MG63 (cell line): ENCODE measurements around the gene HDAC4. TPM values are rescaled to one million over a fixed set of nuclear protein-coding genes. Genes with fewer than 3 reads are reported as not detected.

ENCODE experiments used
- DNase-seq: peaks from one replicate; pipeline ENCODE4 v3.0.0-alpha.2; 2020
- H3K27me3 ChIP-seq: fragments of 250-450 bp; sonication (Bioruptor Pico); 2 replicates; pipeline ENCODE4 v1.5.1; 2020; ENCODE audit warnings: mild to moderate bottlenecking, moderate library complexity
- H3K36me3 ChIP-seq: fragments of 250-450 bp; sonication (Bioruptor Pico); 2 replicates; pipeline ENCODE4 v1.5.1; 2020; ENCODE audit warnings: mild to moderate bottlenecking, moderate library complexity
- H3K4me3 ChIP-seq: fragments of 250-450 bp; sonication (Bioruptor Pico); 2 replicates; pipeline ENCODE4 v1.5.1; 2020; ENCODE audit warnings: mild to moderate bottlenecking, moderate library complexity
- H3K9me3 ChIP-seq: fragments of 250-450 bp; sonication (Bioruptor Pico); 2 replicates; pipeline ENCODE4 v1.5.1; 2020; ENCODE audit warnings: mild to moderate bottlenecking, moderate library complexity
- total RNA-seq: library from RNA; depleted of rRNA; stranded (reverse); fragments of >200 nt; shearing (Covaris generic); gene quantifications from 2 replicates; pipeline ENCODE4 v1.2.3, GENCODE V29; 2014; ENCODE audit warnings: low replicate concordance

Gene HDAC4
- total RNA-seq, 1 experiment from 2014 or later: 27.3 TPM

- H3K36me3 ChIP-seq: no peaks in the 10 kb centered on the region
- H3K9me3 ChIP-seq: no peaks in the 10 kb centered on the region
- H3K27me3 ChIP-seq: no peaks in the 10 kb centered on the region
- no peak for DNase-seq
- H3K4me3 ChIP-seq: no peak overlapping the region
Observed at GRCh38 chr2:239368906-239369552, 31.8 kb downstream of the HDAC4 start.

GRCh38 chr2:239368321-239368720, 32.5 kb downstream of the HDAC4 start:
- H3K4me3 ChIP-seq: no peak overlapping the region
- no peaks in the 10 kb centered on the region for H3K36me3 ChIP-seq
- DNase-seq: no peak
- H3K27me3 ChIP-seq: no peaks in the 10 kb centered on the region
- H3K9me3 ChIP-seq: no peaks in the 10 kb centered on the region

- Histone ChIP-seq H3K9me3 (no peaks in the 10 kb centered on the region), H3K4me3 (no peak overlapping the region), H3K36me3 (no peaks in the 10 kb centered on the region), H3K27me3 (no peaks in the 10 kb centered on the region)
- DNase-seq: no peak
Observed at GRCh38 chr2:239366740-239367139, 34.1 kb downstream of the HDAC4 start.

GRCh38 chr2:239365782-239366435, 34.9 kb downstream of the HDAC4 start:
- Histone ChIP-seq H3K4me3 (no peak overlapping the region), H3K27me3 (no peaks in the 10 kb centered on the region), H3K9me3 (no peaks in the 10 kb centered on the region), H3K36me3 (no peaks in the 10 kb centered on the region)
- no peak for DNase-seq

- DNase-seq: no peak
- H3K4me3 ChIP-seq: no peak overlapping the region
Observed at GRCh38 chr2:239365071-239365781, 35.6 kb downstream of the HDAC4 start.

GRCh38 chr2:239363946-239364637, 36.7 kb downstream of the HDAC4 start:
- Histone ChIP-seq H3K36me3 (no peaks in the 10 kb centered on the region), H3K9me3 (no peaks in the 10 kb centered on the region), H3K27me3 (no peaks in the 10 kb centered on the region), H3K4me3 (no peak overlapping the region)
- no peak for DNase-seq

More at GRCh38 chr2:239365071-239365781, 35.6 kb downstream of the HDAC4 start:
- no peaks in the 10 kb centered on the region for H3K27me3 ChIP-seq
- H3K36me3 ChIP-seq: no peaks in the 10 kb centered on the region
- H3K9me3 ChIP-seq: no peaks in the 10 kb centered on the region

- H3K27me3 ChIP-seq: no peaks in the 10 kb centered on the region
- H3K9me3 ChIP-seq: no peaks in the 10 kb centered on the region
- no peaks in the 10 kb centered on the region for H3K36me3 ChIP-seq
- DNase-seq: no peak
- no peak overlapping the region for H3K4me3 ChIP-seq
Observed at GRCh38 chr2:239362507-239362906, 38.3 kb downstream of the HDAC4 start.

- Histone ChIP-seq H3K4me3 (no peak overlapping the region), H3K27me3 (no peaks in the 10 kb centered on the region), H3K9me3 (no peaks in the 10 kb centered on the region), H3K36me3 (no peaks in the 10 kb centered on the region)
- no peak for DNase-seq
Observed at GRCh38 chr2:239361311-239361642, 39.5 kb downstream of the HDAC4 start.

GRCh38 chr2:239360421-239361310, 40.2 kb downstream of the HDAC4 start:
- Histone ChIP-seq H3K36me3 (no peaks in the 10 kb centered on the region), H3K27me3 (no peaks in the 10 kb centered on the region), H3K9me3 (no peaks in the 10 kb centered on the region), H3K4me3 (no peak overlapping the region)
- no peak for DNase-seq

- Histone ChIP-seq H3K4me3 (no peak overlapping the region), H3K9me3 (no peaks in the 10 kb centered on the region), H3K27me3 (no peaks in the 10 kb centered on the region), H3K36me3 (no peaks in the 10 kb centered on the region)
- DNase-seq: no peak
Observed at GRCh38 chr2:239360008-239360407, 40.8 kb downstream of the HDAC4 start.

GRCh38 chr2:239359196-239359912, 41.5 kb downstream of the HDAC4 start:
- Histone ChIP-seq H3K9me3 (0 out of 2 replicates have a peak, but pooled peaks cover 4% of the 10 kb centered on the region), H3K4me3 (no peak overlapping the region), H3K27me3 (no peaks in the 10 kb centered on the region), H3K36me3 (no peaks in the 10 kb centered on the region)
- no peak for DNase-seq

GRCh38 chr2:239358062-239358754, 42.6 kb downstream of the HDAC4 start:
- DNase-seq: no peak
- Histone ChIP-seq H3K36me3 (no peaks in the 10 kb centered on the region), H3K27me3 (no peaks in the 10 kb centered on the region), H3K9me3 (peaks cover 6% of the 10 kb centered on the region; the same call in 1 of the 2 replicates), H3K4me3 (no peak overlapping the region)

GRCh38 chr2:239355724-239356123, 45.1 kb downstream of the HDAC4 start:
- Histone ChIP-seq H3K9me3 (peaks cover 6% of the 10 kb centered on the region; the same call in 1 of the 2 replicates), H3K4me3 (no peak overlapping the region), H3K36me3 (peaks cover 4% of the 10 kb centered on the region; the same call in 1 of the 2 replicates), H3K27me3 (no peaks in the 10 kb centered on the region)
- no peak for DNase-seq

- peaks cover 7% of the 10 kb centered on the region; the same call in 1 of the 2 replicates for H3K36me3 ChIP-seq
Observed at GRCh38 chr2:239355139-239355538, 45.7 kb downstream of the HDAC4 start.

GRCh38 chr2:239354791-239355136, 46.1 kb downstream of the HDAC4 start:
- DNase-seq: no peak
- Histone ChIP-seq H3K9me3 (peaks cover 6% of the 10 kb centered on the region; the same call in 1 of the 2 replicates), H3K36me3 (peaks cover 7% of the 10 kb centered on the region; the same call in 1 of the 2 replicates), H3K27me3 (no peaks in the 10 kb centered on the region), H3K4me3 (no peak overlapping the region)

More at GRCh38 chr2:239355139-239355538, 45.7 kb downstream of the HDAC4 start:
- H3K4me3 ChIP-seq: no peak overlapping the region
- H3K27me3 ChIP-seq: no peaks in the 10 kb centered on the region
- H3K9me3 ChIP-seq: peaks cover 6% of the 10 kb centered on the region; the same call in 1 of the 2 replicates
- peak; percentile 22 for DNase-seq
